Measurements from ENCODE around the gene KCNMB2. TPM values are rescaled to one million over a fixed set of nuclear protein-coding genes. Genes with fewer than 3 reads are reported as not detected.
A peak's percentile ranks its signal among the peaks of the same experiment; 100 is the strongest.

KCNMB2 gene
- total RNA-seq, 1 experiment from 2014 or later = not detected

DNA sequence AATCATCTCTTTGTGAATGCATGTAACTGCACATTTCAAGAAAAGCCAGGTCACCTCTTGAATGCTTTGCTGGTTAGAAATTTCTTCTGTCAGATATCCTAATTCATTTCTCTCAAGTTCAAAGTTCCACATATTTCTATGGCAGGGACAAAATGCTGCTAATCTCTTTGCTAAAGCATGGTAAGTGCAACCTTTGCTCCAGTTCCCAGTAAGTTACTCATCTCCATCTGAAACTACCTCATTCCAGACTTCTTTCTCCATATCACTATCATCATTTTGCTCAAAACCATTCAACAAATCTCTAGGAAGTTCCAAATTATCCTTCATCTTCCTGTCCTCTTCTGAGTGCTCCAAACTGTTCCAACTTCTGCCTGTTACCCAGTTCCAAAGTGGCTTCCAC lies 304.8 kb downstream of the KCNMB2 start:
- DNase-seq = no peak
- ChIA-PET CTCF (no interaction called here), POLR2A (no interaction called here)
- Histone ChIP-seq H3K27me3 (replicated peaks; ENCODE audit: control insufficient read depth, insufficient read depth, low read length) (no peaks in the 10 kb centered on the region), H3K36me3 (ENCODE audit: control insufficient read depth, insufficient read depth, low read length) (no peaks in the 10 kb centered on the region; the same call in none of the 2 replicates), H3K4me3 (ENCODE audit: low read depth, low read length) (no peak overlapping the region), H3K4me1 (no peaks in the 10 kb centered on the region), H3K9me3 (peaks cover 6% of the 10 kb centered on the region; the same call in 1 of the 2 replicates)
- BruUV-seq (replicated peaks) = no TSS peak
- TF ChIP-seq CTCF (IDR thresholded peaks at IDR 0.05; ENCODE audit: insufficient read depth in 1 of 2, low read depth in 1 of 2, low read length in 1 of 2, severe bottlenecking in 1 of 2, unreplicated experiment in 1 of 2) = no peak
- no peaks in the 10 kb centered on the region for H3K27me3 Mint-ChIP-seq (ENCODE audit: insufficient read depth, unreplicated experiment)
- H3K36me3 Mint-ChIP-seq (ENCODE audit: insufficient read depth, unreplicated experiment) = peaks cover 21% of the 10 kb centered on the region
- no peak overlapping the region for H3K4me3 Mint-ChIP-seq (ENCODE audit: unreplicated experiment)
- H3K27ac Mint-ChIP-seq (ENCODE audit: unreplicated experiment) = no peak overlapping the region
- H3K4me1 Mint-ChIP-seq (ENCODE audit: low read depth, unreplicated experiment) = peaks cover 4% of the 10 kb centered on the region
- intact Hi-C loops (cut with micrococcal nuclease; ENCODE audit: unreplicated experiment) = no loop called here
- H3K9me3 Mint-ChIP-seq (ENCODE audit: unreplicated experiment) = peaks cover 33% of the 10 kb centered on the region

- H3K36me3 ChIP-seq (ENCODE audit: control insufficient read depth, insufficient read depth, low read length) = no peaks in the 10 kb centered on the region; the same call in none of the 2 replicates
- no peak overlapping the region for H3K4me3 ChIP-seq (ENCODE audit: low read depth, low read length)
- no peaks in the 10 kb centered on the region for H3K27me3 ChIP-seq (replicated peaks; ENCODE audit: control insufficient read depth, insufficient read depth, low read length)
- POLR2A ChIA-PET = no interaction called here
- H3K4me1 ChIP-seq = no peaks in the 10 kb centered on the region
- intact Hi-C loops (cut with micrococcal nuclease; ENCODE audit: unreplicated experiment) = no loop called here
- BruUV-seq (replicated peaks) = no TSS peak
- Mint-ChIP-seq H3K27ac (ENCODE audit: unreplicated experiment) (no peak overlapping the region), H3K4me3 (ENCODE audit: unreplicated experiment) (no peak overlapping the region), H3K36me3 (ENCODE audit: insufficient read depth, unreplicated experiment) (peaks cover 18% of the 10 kb centered on the region), H3K27me3 (ENCODE audit: insufficient read depth, unreplicated experiment) (no peaks in the 10 kb centered on the region), H3K4me1 (ENCODE audit: low read depth, unreplicated experiment) (peaks cover 8% of the 10 kb centered on the region), H3K9me3 (ENCODE audit: unreplicated experiment) (peaks cover 21% of the 10 kb centered on the region)
- TF ChIP-seq CTCF (IDR thresholded peaks at IDR 0.05; ENCODE audit: insufficient read depth in 1 of 2, low read depth in 1 of 2, low read length in 1 of 2, severe bottlenecking in 1 of 2, unreplicated experiment in 1 of 2) = no peak
- CTCF ChIA-PET = no interaction called here
- peaks cover 6% of the 10 kb centered on the region; the same call in 1 of the 2 replicates for H3K9me3 ChIP-seq
- no peak for DNase-seq
Observed at GRCh38 chr3:178844916-178845315, 308.7 kb downstream of the KCNMB2 start.

DNA sequence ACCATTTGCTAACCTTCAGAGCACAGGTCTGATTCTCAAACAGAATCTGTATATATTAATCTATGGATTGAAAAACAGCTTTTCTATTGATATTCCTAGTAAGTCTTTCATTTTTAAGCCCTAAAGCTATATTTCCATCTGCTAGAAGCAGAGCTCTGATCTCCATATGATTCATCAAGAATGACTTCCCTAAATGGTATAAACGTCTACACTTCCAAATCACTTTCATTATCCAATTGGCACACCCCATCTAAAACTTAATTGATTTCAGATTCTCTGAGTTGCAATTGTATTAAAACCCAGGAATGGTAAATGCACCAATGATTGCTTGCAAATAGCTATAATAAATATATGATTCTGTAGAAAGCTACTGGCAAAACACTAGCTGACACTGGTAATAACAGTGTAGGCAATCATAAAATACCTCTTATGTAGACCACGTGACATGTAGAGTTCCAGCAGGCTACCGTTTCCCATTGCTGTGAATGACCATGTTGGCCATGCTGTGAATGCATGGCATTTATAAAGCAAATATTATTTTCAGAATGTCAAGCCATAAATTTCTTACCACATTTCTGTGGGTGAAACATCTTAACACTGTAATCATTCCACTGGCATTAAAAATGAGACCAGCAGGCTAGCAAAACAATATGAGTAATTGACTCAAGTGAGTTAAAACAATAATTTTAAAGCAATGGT lies 309.3 kb downstream of the KCNMB2 start:
- CTCF ChIA-PET = no interaction called here
- no TSS peak for BruUV-seq (replicated peaks)
- no peak for TF ChIP-seq CTCF (IDR thresholded peaks at IDR 0.05; ENCODE audit: insufficient read depth in 1 of 2, low read depth in 1 of 2, low read length in 1 of 2, severe bottlenecking in 1 of 2, unreplicated experiment in 1 of 2)
- H3K4me3 ChIP-seq (ENCODE audit: low read depth, low read length) = no peak overlapping the region
- no peaks in the 10 kb centered on the region for H3K9me3 ChIP-seq
- Mint-ChIP-seq H3K4me3 (ENCODE audit: unreplicated experiment) (no peak overlapping the region), H3K4me1 (ENCODE audit: low read depth, unreplicated experiment) (peaks cover 8% of the 10 kb centered on the region), H3K9me3 (ENCODE audit: unreplicated experiment) (peaks cover 15% of the 10 kb centered on the region), H3K27ac (ENCODE audit: unreplicated experiment) (no peak overlapping the region), H3K27me3 (ENCODE audit: insufficient read depth, unreplicated experiment) (no peaks in the 10 kb centered on the region), H3K36me3 (ENCODE audit: insufficient read depth, unreplicated experiment) (peaks cover 14% of the 10 kb centered on the region)
- no peaks in the 10 kb centered on the region for H3K27me3 ChIP-seq (replicated peaks; ENCODE audit: control insufficient read depth, insufficient read depth, low read length)
- POLR2A ChIA-PET = no interaction called here
- intact Hi-C loops (cut with micrococcal nuclease; ENCODE audit: unreplicated experiment) = no loop called here
- DNase-seq = peak in 1 of 2 experiments; percentile 3
- H3K4me1 ChIP-seq = no peaks in the 10 kb centered on the region
- H3K36me3 ChIP-seq (ENCODE audit: control insufficient read depth, insufficient read depth, low read length) = no peaks in the 10 kb centered on the region; the same call in none of the 2 replicates

Measured in Caco-2 (cell line).